Measurements from ENCODE around the gene CST5.
"Not testable (repeated sequence)": the region's sequence is repeated elsewhere in the genome, so short reads cannot be mapped to it uniquely, and the experiment has no call there.

The CST5 gene

GRCh38 chr20:23879328-23879798, at the start of gene CST5:
Gene CST5, minus strand, starts transcription at chr20:23879748. Its CDS starts 72 bp downstream, at chr20:23879676.
- H3K4me3 ChIP-seq (ENCODE audit: low read depth, low read length), result no peak within 1 kb of the TSS
- no peak for DNase-seq (ENCODE audit: low read depth)

GRCh38 chr20:23928788-23929187, 49.2 kb upstream of the CST5 start:
- no peak overlapping the region for H3K4me3 ChIP-seq (ENCODE audit: low read depth, low read length)
- DNase-seq (ENCODE audit: low read depth), result no peak

- no peak for DNase-seq (ENCODE audit: low read depth)
- no peak overlapping the region for H3K4me3 ChIP-seq (ENCODE audit: low read depth, low read length)
These were observed 48.8 kb upstream of the CST5 start for GRCh38 chr20:23928353-23928752.

GRCh38 chr20:23926944-23927872, 47.7 kb upstream of the CST5 start:
- no peak overlapping the region for H3K4me3 ChIP-seq (ENCODE audit: low read depth, low read length)
- no peak for DNase-seq (ENCODE audit: low read depth)

- no peak for DNase-seq (ENCODE audit: low read depth)
- no peak overlapping the region for H3K4me3 ChIP-seq (ENCODE audit: low read depth, low read length)
These were observed 47.0 kb upstream of the CST5 start for GRCh38 chr20:23926526-23926880.

GRCh38 chr20:23925789-23926525, 46.4 kb upstream of the CST5 start:
- no peak for DNase-seq (ENCODE audit: low read depth)
- H3K4me3 ChIP-seq (ENCODE audit: low read depth, low read length), result no peak overlapping the region

GRCh38 chr20:23924751-23925150, 45.2 kb upstream of the CST5 start:
- no peak for DNase-seq (ENCODE audit: low read depth)
- H3K4me3 ChIP-seq (ENCODE audit: low read depth, low read length), result no peak overlapping the region

- no peak overlapping the region for H3K4me3 ChIP-seq (ENCODE audit: low read depth, low read length)
- DNase-seq (ENCODE audit: low read depth), result no peak
These were observed 44.4 kb upstream of the CST5 start for GRCh38 chr20:23923891-23924435.

- no peak for DNase-seq (ENCODE audit: low read depth)
- no peak overlapping the region for H3K4me3 ChIP-seq (ENCODE audit: low read depth, low read length)
These were observed 43.8 kb upstream of the CST5 start for GRCh38 chr20:23923311-23923710.

GRCh38 chr20:23920408-23921325, 41.1 kb upstream of the CST5 start:
- H3K4me3 ChIP-seq (ENCODE audit: low read depth, low read length), result no peak overlapping the region
- DNase-seq (ENCODE audit: low read depth), result no peak

- DNase-seq (ENCODE audit: low read depth), result no peak
- no peak overlapping the region for H3K4me3 ChIP-seq (ENCODE audit: low read depth, low read length)
These were observed 39.3 kb upstream of the CST5 start for GRCh38 chr20:23918896-23919295.

- H3K4me3 ChIP-seq (ENCODE audit: low read depth, low read length), result no peak overlapping the region
- no peak for DNase-seq (ENCODE audit: low read depth)
These were observed 38.7 kb upstream of the CST5 start for GRCh38 chr20:23918101-23918862.

- H3K4me3 ChIP-seq (ENCODE audit: low read depth, low read length), result no peak overlapping the region
- no peak for DNase-seq (ENCODE audit: low read depth)
These were observed 37.6 kb upstream of the CST5 start for GRCh38 chr20:23917024-23917725.

GRCh38 chr20:23915844-23916243, 36.3 kb upstream of the CST5 start:
- no peak for DNase-seq (ENCODE audit: low read depth)
- H3K4me3 ChIP-seq (ENCODE audit: low read depth, low read length), result no peak overlapping the region

GRCh38 chr20:23914469-23914868, 34.9 kb upstream of the CST5 start:
- DNase-seq (ENCODE audit: low read depth); H3K4me3 ChIP-seq (ENCODE audit: low read depth, low read length): not testable (repeated sequence)

- DNase-seq (ENCODE audit: low read depth), result no peak
- H3K4me3 ChIP-seq (ENCODE audit: low read depth, low read length), result no peak overlapping the region
These were observed 30.7 kb upstream of the CST5 start for GRCh38 chr20:23910210-23910609.

GRCh38 chr20:23909390-23909789, 29.8 kb upstream of the CST5 start:
- no peak for DNase-seq (ENCODE audit: low read depth)
- H3K4me3 ChIP-seq (ENCODE audit: low read depth, low read length), result no peak overlapping the region

- no peak overlapping the region for H3K4me3 ChIP-seq (ENCODE audit: low read depth, low read length)
- DNase-seq (ENCODE audit: low read depth), result no peak
These were observed 28.0 kb upstream of the CST5 start for GRCh38 chr20:23907579-23907978.

All from skeletal muscle cell (primary cell).